ENCODE results near the gene SLIT1.

SLIT1 gene

GRCh38 chr10:97121041-97121440, 64.7 kb downstream of the SLIT1 start:
- Histone ChIP-seq H3K4me3 (ENCODE audit: low read depth, low read length) (no peak overlapping the region), H3K27ac (no peak overlapping the region), H3K27me3 (ENCODE audit: control insufficient read depth, insufficient read depth, low read length) (no peaks in the 10 kb centered on the region), H3K36me3 (ENCODE audit: control insufficient read depth, insufficient read depth, low read length) (no peaks in the 10 kb centered on the region), H3K9me3 (ENCODE audit: control insufficient read depth, low read length) (no peaks in the 10 kb centered on the region), H3K4me1 (no peaks in the 10 kb centered on the region), H3K79me2 (no peaks in the 10 kb centered on the region), H2AFZ (no peak overlapping the region), H3K9ac (no peak overlapping the region), H3K4me2 (ENCODE audit: low read length) (no peak overlapping the region)
- TF ChIP-seq CTCF (IDR thresholded peaks at IDR 0.05) = no peak

DNA sequence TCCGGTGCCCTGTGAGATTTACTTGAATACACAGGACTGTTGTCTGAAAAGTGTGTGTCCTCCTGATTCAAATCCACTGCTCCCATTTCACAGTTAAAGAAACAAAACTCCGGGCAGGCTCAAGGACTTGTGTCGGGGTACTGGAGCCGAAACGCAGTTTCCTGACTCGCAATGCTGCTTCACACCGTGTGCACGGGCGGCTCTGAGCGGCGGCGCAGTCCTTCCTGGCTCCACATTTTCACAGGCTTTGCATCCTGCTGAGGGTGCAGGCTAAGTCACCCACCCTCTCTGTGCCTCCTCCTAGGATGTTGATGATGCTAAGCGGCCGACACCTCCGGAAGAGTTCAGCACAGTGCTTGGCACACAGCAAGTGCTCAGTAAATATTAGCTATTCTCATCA, 65.4 kb downstream of the SLIT1 start:
- Histone ChIP-seq H3K27me3 (ENCODE audit: control insufficient read depth, insufficient read depth, low read length) (no peaks in the 10 kb centered on the region), H3K79me2 (no peaks in the 10 kb centered on the region), H2AFZ (no peak overlapping the region), H3K4me1 (no peaks in the 10 kb centered on the region), H3K36me3 (ENCODE audit: control insufficient read depth, insufficient read depth, low read length) (no peaks in the 10 kb centered on the region), H3K9me3 (ENCODE audit: control insufficient read depth, low read length) (no peaks in the 10 kb centered on the region), H3K9ac (no peak overlapping the region), H3K27ac (no peak overlapping the region), H3K4me3 (ENCODE audit: low read depth, low read length) (no peak overlapping the region), H3K4me2 (ENCODE audit: low read length) (no peak overlapping the region)
- TF ChIP-seq CTCF (IDR thresholded peaks at IDR 0.05) = no peak

DNA sequence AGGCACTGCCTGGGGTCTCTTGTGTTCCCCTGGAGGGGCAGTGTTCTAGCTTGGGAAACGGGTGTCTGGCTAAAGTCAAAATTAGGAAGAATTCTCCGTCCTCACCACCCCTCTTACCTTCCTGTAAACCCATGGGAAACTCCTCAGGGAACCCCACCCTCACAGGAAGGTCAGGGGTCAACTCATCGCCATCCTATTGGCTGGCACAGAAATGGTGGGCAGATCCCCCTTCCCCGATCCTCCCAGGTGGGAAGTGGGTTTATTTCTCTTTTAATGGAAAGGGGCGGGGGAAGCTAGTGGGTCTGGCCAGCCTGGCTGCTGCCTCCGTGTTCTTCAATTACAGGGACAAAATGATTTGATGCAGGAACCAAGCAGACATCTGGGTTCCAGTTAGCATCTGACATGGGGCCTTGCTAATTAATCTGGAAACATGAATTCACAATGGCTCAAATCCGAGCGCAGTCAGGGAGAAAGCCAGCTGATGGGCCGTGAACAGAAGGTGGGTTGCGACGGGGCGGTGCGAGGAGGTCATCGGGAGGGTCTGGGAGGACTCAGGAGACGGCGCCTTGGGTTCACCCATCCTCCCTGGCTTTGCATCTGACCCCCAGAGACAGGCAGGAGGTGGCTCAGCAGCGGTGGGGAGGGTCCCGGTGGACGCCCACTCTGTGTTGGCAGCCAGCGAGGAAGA, 66.6 kb downstream of the SLIT1 start:
- Histone ChIP-seq H3K4me2 (ENCODE audit: low read length) (no peak overlapping the region), H3K9me3 (ENCODE audit: control insufficient read depth, low read length) (no peaks in the 10 kb centered on the region), H3K4me3 (ENCODE audit: low read depth, low read length) (no peak overlapping the region), H3K27me3 (ENCODE audit: control insufficient read depth, insufficient read depth, low read length) (no peaks in the 10 kb centered on the region), H3K27ac (no peak overlapping the region), H3K9ac (no peak overlapping the region), H3K36me3 (ENCODE audit: control insufficient read depth, insufficient read depth, low read length) (no peaks in the 10 kb centered on the region), H3K4me1 (no peaks in the 10 kb centered on the region), H3K79me2 (no peaks in the 10 kb centered on the region), H2AFZ (no peak overlapping the region)
- TF ChIP-seq CTCF (IDR thresholded peaks at IDR 0.05) = no peak

DNA sequence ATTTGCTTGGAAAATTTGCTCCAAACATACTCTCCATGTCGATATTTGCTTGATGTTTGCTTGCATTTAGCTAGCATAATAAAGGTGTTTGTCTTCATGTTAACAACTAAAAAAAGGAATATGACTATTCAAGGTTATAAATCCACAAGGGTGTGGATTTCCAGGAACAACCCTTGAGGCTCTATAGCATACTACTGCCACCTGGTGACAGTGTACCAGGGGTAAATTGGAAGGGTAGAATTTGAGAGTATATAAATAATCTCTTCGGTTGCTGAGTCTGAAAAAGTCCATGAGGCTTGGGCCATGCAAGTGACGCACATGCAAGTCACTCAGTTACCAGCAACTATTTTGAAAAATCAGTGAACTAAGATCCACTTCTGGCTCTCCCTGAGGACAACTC, 68.4 kb downstream of the SLIT1 start:
- no peak overlapping the region for H3K27ac ChIP-seq
- H3K4me2 ChIP-seq (ENCODE audit: low read length) = no peak overlapping the region
- H3K4me3 ChIP-seq (ENCODE audit: low read depth, low read length) = no peak overlapping the region
- H3K27me3 ChIP-seq (ENCODE audit: control insufficient read depth, insufficient read depth, low read length) = no peaks in the 10 kb centered on the region
- H3K4me1 ChIP-seq = no peaks in the 10 kb centered on the region
- H3K36me3 ChIP-seq (ENCODE audit: control insufficient read depth, insufficient read depth, low read length) = no peaks in the 10 kb centered on the region
- H3K9me3 ChIP-seq (ENCODE audit: control insufficient read depth, low read length) = no peaks in the 10 kb centered on the region
- no peak for TF ChIP-seq CTCF (IDR thresholded peaks at IDR 0.05)
- H3K79me2 ChIP-seq = no peaks in the 10 kb centered on the region
- H2AFZ ChIP-seq = no peak overlapping the region
- no peak overlapping the region for H3K9ac ChIP-seq

DNA sequence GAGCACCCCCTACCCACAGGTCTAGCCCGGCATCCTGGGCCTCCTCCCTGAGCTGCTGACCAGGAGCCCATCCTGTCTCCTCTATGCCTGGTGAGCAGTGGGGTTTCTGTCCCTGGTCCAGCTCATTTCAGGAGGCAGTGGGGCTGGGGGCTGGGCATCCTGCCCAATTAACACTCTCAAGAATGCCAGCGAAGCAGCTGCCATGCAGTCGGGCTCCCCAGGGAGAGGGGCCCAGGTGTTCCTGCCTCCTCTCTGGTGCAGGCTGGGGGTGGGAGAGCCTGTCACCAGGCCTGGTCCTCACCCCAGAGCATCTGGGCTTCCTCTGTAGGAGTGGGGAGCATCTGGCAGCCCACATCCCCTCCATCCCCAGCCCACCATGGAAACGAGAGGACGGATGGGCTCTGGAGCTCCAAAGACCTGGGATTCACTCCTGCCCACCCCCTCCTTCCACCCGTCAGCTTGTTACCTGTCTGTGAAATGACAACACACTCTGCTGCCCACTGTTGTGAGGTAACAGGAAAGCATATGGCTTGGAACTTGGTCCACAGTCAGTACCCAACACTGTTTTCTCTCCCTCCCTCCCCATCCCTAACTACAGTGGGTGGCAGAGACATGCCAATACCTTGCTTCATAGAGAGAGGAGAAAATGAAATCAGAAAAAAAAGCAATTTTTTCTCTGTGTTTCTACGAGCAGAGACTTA, 69.1 kb downstream of the SLIT1 start:
- no peaks in the 10 kb centered on the region for H3K4me1 ChIP-seq
- H3K27me3 ChIP-seq (ENCODE audit: control insufficient read depth, insufficient read depth, low read length) = no peaks in the 10 kb centered on the region
- H3K4me3 ChIP-seq (ENCODE audit: low read depth, low read length) = no peak overlapping the region
- no peak for TF ChIP-seq CTCF (IDR thresholded peaks at IDR 0.05)
- H3K9ac ChIP-seq = no peak overlapping the region
- H3K27ac ChIP-seq = no peak overlapping the region
- H3K9me3 ChIP-seq (ENCODE audit: control insufficient read depth, low read length) = no peaks in the 10 kb centered on the region
- no peaks in the 10 kb centered on the region for H3K36me3 ChIP-seq (ENCODE audit: control insufficient read depth, insufficient read depth, low read length)
- no peaks in the 10 kb centered on the region for H3K79me2 ChIP-seq
- H3K4me2 ChIP-seq (ENCODE audit: low read length) = no peak overlapping the region
- no peak overlapping the region for H2AFZ ChIP-seq
